HG03039 (cell line): Measurements from ENCODE around the gene FABP1.

Source experiments
- ATAC-seq: cut with Tn5 transposase; IDR thresholded peaks from one replicate; pipeline ENCODE4 v1.9.1; 2021; ENCODE audit warnings: mild to moderate bottlenecking, moderate library complexity; ENCODE audit not compliant: unreplicated experiment

Gene FABP1

GRCh38 chr2:88127888-88128653 lies at the start of gene FABP1:
TSS of gene FABP1 (minus strand) at chr2:88128062. CDS start at chr2:88128017, 45 bp downstream.
- no peak for ATAC-seq

GRCh38 chr2:88177556-88177955 lies 49.7 kb upstream of the FABP1 start:
- ATAC-seq: no peak

GRCh38 chr2:88176352-88176984 lies 48.6 kb upstream of the FABP1 start:
- ATAC-seq: no peak

GRCh38 chr2:88172882-88173281 lies 45.0 kb upstream of the FABP1 start:
- no peak for ATAC-seq

GRCh38 chr2:88171966-88172365 lies 44.1 kb upstream of the FABP1 start:
- ATAC-seq: no peak

GRCh38 chr2:88170472-88170892 lies 42.6 kb upstream of the FABP1 start:
- no peak for ATAC-seq

GRCh38 chr2:88168386-88168785 lies 40.5 kb upstream of the FABP1 start:
- ATAC-seq: no peak

GRCh38 chr2:88167740-88168139 lies 39.9 kb upstream of the FABP1 start:
- ATAC-seq: no peak

- ATAC-seq: no peak
These were observed 37.6 kb upstream of the FABP1 start for GRCh38 chr2:88165332-88166003.

GRCh38 chr2:88161446-88162244 lies 33.8 kb upstream of the FABP1 start:
- ATAC-seq: no peak

- no peak for ATAC-seq
These were observed 32.7 kb upstream of the FABP1 start for GRCh38 chr2:88160517-88160916.

GRCh38 chr2:88159955-88160415 lies 32.1 kb upstream of the FABP1 start:
- no peak for ATAC-seq

GRCh38 chr2:88159481-88159880 lies 31.6 kb upstream of the FABP1 start:
- ATAC-seq: no peak

- no peak for ATAC-seq
These were observed 21.1 kb upstream of the FABP1 start for GRCh38 chr2:88148929-88149438.

GRCh38 chr2:88147145-88147544 lies 19.3 kb upstream of the FABP1 start:
- no peak for ATAC-seq

GRCh38 chr2:88146590-88146989 lies 18.7 kb upstream of the FABP1 start:
- no peak for ATAC-seq

GRCh38 chr2:88144914-88145497 lies 17.1 kb upstream of the FABP1 start:
- ATAC-seq: no peak

GRCh38 chr2:88144271-88144670 lies 16.4 kb upstream of the FABP1 start:
- no peak for ATAC-seq

- ATAC-seq: no peak
These were observed 14.1 kb upstream of the FABP1 start for GRCh38 chr2:88141952-88142351.

GRCh38 chr2:88139804-88140203 lies 11.9 kb upstream of the FABP1 start:
- ATAC-seq: no peak
